Fibroblast of pulmonary artery (primary cell): ENCODE measurements around the gene KCNH1.

ENCODE experiments used
- DNase-seq: peaks from one replicate; pipeline ENCODE4 v3.0.0-alpha.2; 2010; ENCODE audit warnings: low read depth
- H3K4me3 ChIP-seq: replicated peaks from 2 replicates; pipeline ENCODE4 v1.5.1; 2011; ENCODE audit warnings: low read depth, mild to moderate bottlenecking, control low read depth, low read length, moderate library complexity
- CTCF ChIP-seq: IDR thresholded peaks from 2 replicates; pipeline ENCODE4 v1.5.1; 2011; ENCODE audit warnings: mild to moderate bottlenecking, control low read depth, low read length, inconsistent platforms; ENCODE audit errors: missing control alignments

Gene KCNH1

DNA sequence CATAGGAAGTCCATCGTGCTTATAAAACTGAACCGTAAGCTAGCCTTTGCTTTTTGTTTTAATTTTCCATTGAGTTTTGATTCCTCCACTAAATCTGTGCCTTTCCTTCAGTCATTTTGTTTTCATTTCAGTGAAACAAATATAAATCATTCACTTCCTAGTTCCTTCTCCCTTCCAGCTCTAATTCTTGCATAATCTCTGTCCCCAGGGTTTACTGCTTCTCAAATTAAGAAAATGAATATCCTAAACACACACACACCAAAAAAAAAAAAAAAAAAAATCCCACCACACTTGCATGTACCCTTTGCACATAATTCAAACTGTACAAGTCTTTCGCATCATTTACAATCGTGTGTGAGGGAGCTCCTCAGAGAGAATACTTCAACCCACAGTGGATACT is 6.8 kb downstream of the KCNH1 start:
- no peak for DNase-seq
- TF ChIP-seq CTCF = no peak
- H3K4me3 ChIP-seq = no peak overlapping the region

- H3K4me3 ChIP-seq = no peak overlapping the region
- DNase-seq = no peak
- TF ChIP-seq CTCF = no peak
Measured at GRCh38 chr1:211126622-211127021, 7.3 kb downstream of the KCNH1 start.

- no peak for TF ChIP-seq CTCF
- no peak for DNase-seq
- H3K4me3 ChIP-seq = no peak overlapping the region
Measured at GRCh38 chr1:211118407-211119102, 15.4 kb downstream of the KCNH1 start.

GRCh38 chr1:211114446-211114845 is 19.5 kb downstream of the KCNH1 start:
- H3K4me3 ChIP-seq = no peak overlapping the region
- no peak for TF ChIP-seq CTCF
- no peak for DNase-seq

DNA sequence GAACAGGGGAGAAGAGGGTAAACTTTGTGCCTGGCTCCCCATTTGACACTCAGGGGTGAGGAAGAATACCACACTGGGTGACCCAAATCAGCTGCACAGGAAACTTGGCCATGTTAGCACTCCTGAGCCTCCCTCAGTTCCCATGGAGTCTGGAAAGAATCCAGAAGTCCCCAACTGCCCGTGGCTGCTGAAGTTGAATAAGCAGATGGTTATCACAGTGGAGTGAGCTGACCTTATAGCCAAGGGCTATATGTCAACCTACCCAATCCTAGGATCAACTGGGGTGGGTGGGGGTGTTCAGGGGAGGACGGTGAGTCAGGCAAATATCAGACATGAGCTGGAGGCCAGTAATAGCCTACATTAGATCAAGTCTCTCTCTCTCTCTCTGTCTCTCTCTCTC is 20.4 kb downstream of the KCNH1 start:
- no peak for TF ChIP-seq CTCF
- no peak for DNase-seq
- no peak overlapping the region for H3K4me3 ChIP-seq

- TF ChIP-seq CTCF = no peak
- DNase-seq = no peak
- H3K4me3 ChIP-seq = no peak overlapping the region
Measured at GRCh38 chr1:211111351-211111750, 22.6 kb downstream of the KCNH1 start.

- DNase-seq = no peak
- H3K4me3 ChIP-seq = no peak overlapping the region
- TF ChIP-seq CTCF = no peak
Measured at GRCh38 chr1:211101481-211101880, 32.5 kb downstream of the KCNH1 start.
